ENCODE results near the gene HDAC5. TPM values are rescaled to one million over a fixed set of nuclear protein-coding genes. Genes with fewer than 3 reads are reported as not detected.
"Not testable (repeated sequence)": the region's sequence is repeated elsewhere in the genome, so short reads cannot be mapped to it uniquely, and the experiment has no call there.

HDAC5 gene
- total RNA-seq, 1 donor from 2014 or later, result 34.1 TPM

DNA sequence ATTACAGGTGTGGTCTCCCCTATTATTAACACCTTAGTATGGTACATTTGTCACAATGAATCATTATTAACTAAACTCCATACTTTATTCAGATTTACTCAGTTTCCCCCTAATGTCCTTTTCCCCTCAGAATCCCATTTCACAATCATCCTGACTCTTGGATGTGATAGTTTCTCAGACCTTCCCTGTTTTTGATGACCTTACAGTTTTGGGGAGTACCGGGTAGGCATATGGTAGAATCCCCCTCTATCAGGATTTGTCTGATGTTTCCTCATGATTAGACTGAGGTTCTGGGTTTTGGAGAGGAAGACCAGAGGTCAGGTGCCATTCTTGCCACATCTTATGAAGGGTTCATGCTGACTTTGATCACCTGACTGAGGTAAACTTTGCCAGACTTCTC is 41.0 kb upstream of the HDAC5 start:
- Mint-ChIP-seq H3K9me3 (no peaks in the 10 kb centered on the region), H3K27ac (no peak overlapping the region), H3K4me1 (peaks cover 7% of the 10 kb centered on the region), H3K27me3 (ENCODE audit: low read depth) (no peaks in the 10 kb centered on the region), H3K4me3 (no peak overlapping the region), H3K36me3 (peaks cover 4% of the 10 kb centered on the region)
- DNase-seq (ENCODE audit: low spot score in 2 of 2, unreplicated experiment in 2 of 2), result no peak
- TF ChIP-seq, protein P1, sequence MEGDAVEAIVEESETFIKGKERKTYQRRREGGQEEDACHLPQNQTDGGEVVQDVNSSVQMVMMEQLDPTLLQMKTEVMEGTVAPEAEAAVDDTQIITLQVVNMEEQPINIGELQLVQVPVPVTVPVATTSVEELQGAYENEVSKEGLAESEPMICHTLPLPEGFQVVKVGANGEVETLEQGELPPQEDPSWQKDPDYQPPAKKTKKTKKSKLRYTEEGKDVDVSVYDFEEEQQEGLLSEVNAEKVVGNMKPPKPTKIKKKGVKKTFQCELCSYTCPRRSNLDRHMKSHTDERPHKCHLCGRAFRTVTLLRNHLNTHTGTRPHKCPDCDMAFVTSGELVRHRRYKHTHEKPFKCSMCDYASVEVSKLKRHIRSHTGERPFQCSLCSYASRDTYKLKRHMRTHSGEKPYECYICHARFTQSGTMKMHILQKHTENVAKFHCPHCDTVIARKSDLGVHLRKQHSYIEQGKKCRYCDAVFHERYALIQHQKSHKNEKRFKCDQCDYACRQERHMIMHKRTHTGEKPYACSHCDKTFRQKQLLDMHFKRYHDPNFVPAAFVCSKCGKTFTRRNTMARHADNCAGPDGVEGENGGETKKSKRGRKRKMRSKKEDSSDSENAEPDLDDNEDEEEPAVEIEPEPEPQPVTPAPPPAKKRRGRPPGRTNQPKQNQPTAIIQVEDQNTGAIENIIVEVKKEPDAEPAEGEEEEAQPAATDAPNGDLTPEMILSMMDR (IDR thresholded peaks at IDR 0.05; ENCODE audit: unreplicated experiment), result no peak

DNA sequence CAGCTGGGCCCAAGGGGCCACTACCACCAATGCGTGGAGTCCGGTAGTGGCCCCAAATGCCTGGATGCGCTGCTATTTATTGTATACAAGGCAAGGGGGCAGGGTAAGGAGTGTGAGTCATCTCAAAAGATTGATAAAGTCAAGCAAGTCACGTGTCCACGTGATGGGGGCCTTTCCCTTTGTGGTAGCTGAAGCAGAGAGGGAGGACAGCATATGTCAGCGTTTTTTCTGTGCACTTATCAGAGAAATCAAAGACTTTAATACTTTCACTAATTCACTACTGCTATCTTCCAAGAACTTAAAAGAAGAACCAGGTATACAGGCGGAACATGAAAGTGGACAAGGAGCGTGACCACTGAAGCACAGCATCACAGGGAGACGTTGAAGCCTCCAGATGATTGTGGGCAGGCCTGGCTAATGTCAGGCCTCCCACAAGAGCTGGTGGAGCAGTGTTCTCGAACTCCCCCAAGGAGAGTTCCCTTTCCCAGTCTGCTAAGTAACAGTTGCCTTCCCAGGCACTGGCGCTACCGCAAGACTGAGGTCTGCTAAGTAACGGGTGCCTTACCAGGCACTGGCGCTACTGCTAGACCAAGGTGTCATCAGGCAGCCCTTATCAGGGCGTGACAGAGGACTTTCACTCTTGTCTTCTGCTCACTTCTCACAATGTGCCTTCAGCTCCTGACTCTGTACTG is 36.2 kb upstream of the HDAC5 start:
- Mint-ChIP-seq H3K9me3 (no peaks in the 10 kb centered on the region), H3K27ac (peak overlapping the region; percentile 86), H3K4me3 (no peak overlapping the region), H3K36me3 (peaks cover 6% of the 10 kb centered on the region), H3K27me3 (ENCODE audit: low read depth) (no peaks in the 10 kb centered on the region), H3K4me1 (peaks cover 6% of the 10 kb centered on the region)
- TF ChIP-seq, protein P1 (IDR thresholded peaks at IDR 0.05; ENCODE audit: unreplicated experiment), result no peak
- no peak for DNase-seq (ENCODE audit: low spot score in 2 of 2, unreplicated experiment in 2 of 2)

DNA sequence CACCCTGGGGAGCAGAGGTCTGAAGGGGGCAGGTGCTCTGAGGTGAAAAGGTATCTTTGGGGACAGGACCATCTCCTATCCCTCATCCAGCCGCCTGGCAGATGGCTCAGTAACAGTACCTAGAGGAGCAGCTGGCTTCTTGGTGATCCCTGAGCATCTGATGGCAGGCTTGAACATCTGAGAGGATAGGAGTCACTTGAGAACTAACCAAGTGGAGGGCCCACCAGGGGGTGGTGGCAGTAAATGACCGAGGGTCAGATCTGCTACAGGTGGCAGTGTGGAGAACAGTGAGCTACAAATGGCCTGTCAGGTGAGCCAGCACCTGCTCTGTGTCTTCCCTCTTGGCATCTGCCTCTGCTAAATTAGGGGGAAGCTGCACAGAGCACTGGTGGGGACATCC is 32.0 kb upstream of the HDAC5 start:
- Mint-ChIP-seq H3K9me3 (no peaks in the 10 kb centered on the region), H3K27ac (no peak overlapping the region), H3K27me3 (ENCODE audit: low read depth) (no peaks in the 10 kb centered on the region), H3K4me3 (no peak overlapping the region), H3K36me3 (peaks cover 2% of the 10 kb centered on the region), H3K4me1 (peaks cover 6% of the 10 kb centered on the region)
- TF ChIP-seq, protein P1 (IDR thresholded peaks at IDR 0.05; ENCODE audit: unreplicated experiment), result no peak
- DNase-seq (ENCODE audit: low spot score in 2 of 2, unreplicated experiment in 2 of 2), result no peak

- H3K4me1 Mint-ChIP-seq, result no peaks in the 10 kb centered on the region
- DNase-seq (ENCODE audit: low spot score in 2 of 2, unreplicated experiment in 2 of 2), result no peak
- TF ChIP-seq, protein P1 (IDR thresholded peaks at IDR 0.05; ENCODE audit: unreplicated experiment), result no peak
- no peaks in the 10 kb centered on the region for H3K27me3 Mint-ChIP-seq (ENCODE audit: low read depth)
- no peak overlapping the region for H3K27ac Mint-ChIP-seq
- H3K4me3 Mint-ChIP-seq, result no peak overlapping the region
- no peaks in the 10 kb centered on the region for H3K9me3 Mint-ChIP-seq
- no peaks in the 10 kb centered on the region for H3K36me3 Mint-ChIP-seq
Measured at GRCh38 chr17:44152875-44153274, 29.4 kb upstream of the HDAC5 start.

DNA sequence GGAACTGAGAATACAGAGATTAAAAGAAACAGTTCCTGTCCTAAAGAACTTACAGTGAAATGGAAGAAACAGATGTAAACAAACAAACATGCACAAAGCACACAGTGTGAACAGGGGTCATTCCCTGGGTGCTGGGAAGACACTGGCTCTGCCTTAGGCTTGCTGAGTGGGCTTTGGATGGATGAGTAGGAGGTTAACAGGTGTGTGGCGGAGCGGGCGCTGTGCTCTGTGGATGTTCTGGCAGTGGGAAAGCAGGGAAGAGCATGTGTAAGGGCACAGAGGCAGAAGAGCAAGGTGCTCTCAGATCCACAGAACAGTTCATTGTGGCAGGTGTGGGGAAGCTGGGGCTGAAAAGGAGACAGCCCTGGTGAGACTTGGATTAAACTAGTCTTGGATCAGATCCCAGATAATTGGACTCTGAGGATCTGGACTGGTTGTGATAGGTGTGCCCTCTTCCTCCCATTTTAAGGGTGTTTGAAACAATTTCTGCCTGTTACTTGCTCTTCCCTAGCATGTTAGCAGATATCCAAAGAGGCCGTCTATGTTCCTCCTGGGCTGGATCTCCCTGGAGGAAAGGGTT is 26.4 kb upstream of the HDAC5 start:
- DNase-seq (ENCODE audit: low spot score in 2 of 2, unreplicated experiment in 2 of 2), result no peak
- Mint-ChIP-seq H3K4me3 (no peak overlapping the region), H3K9me3 (no peaks in the 10 kb centered on the region), H3K27ac (no peak overlapping the region), H3K36me3 (no peaks in the 10 kb centered on the region), H3K27me3 (ENCODE audit: low read depth) (no peaks in the 10 kb centered on the region), H3K4me1 (no peaks in the 10 kb centered on the region)
- TF ChIP-seq, protein P1 (IDR thresholded peaks at IDR 0.05; ENCODE audit: unreplicated experiment), result no peak

DNA sequence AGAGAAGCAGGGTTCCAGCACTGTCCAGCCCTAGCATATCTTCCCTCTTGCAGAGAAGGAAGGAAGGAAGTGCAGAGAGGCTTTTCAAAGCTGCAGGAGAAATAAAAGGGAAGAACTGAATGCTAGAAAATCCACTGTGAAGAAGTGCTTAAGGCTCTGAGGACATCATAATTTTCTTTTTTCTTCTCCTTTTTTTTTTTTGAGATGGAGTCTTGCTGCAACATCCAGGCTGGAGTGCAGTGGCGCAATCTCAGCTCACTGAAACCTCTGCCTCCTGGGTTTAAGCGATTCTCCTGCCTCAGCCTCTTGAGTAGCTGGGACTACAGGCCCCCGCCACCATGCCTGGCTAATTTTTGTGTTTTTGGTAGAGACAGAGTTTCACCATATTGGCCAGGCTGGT is 25.6 kb upstream of the HDAC5 start:
- H3K4me3 Mint-ChIP-seq; DNase-seq (ENCODE audit: low spot score in 2 of 2, unreplicated experiment in 2 of 2); H3K27me3 Mint-ChIP-seq (ENCODE audit: low read depth); H3K4me1 Mint-ChIP-seq; H3K27ac Mint-ChIP-seq; H3K36me3 Mint-ChIP-seq; H3K9me3 Mint-ChIP-seq: not testable (repeated sequence)
